ENCODE measurements around the gene DOCK8. TPM values are rescaled to one million over a fixed set of nuclear protein-coding genes. Genes with fewer than 3 reads are reported as not detected.

Gene DOCK8
- total RNA-seq, 1 donor from 2014 or later, result 5.1 TPM

DNA sequence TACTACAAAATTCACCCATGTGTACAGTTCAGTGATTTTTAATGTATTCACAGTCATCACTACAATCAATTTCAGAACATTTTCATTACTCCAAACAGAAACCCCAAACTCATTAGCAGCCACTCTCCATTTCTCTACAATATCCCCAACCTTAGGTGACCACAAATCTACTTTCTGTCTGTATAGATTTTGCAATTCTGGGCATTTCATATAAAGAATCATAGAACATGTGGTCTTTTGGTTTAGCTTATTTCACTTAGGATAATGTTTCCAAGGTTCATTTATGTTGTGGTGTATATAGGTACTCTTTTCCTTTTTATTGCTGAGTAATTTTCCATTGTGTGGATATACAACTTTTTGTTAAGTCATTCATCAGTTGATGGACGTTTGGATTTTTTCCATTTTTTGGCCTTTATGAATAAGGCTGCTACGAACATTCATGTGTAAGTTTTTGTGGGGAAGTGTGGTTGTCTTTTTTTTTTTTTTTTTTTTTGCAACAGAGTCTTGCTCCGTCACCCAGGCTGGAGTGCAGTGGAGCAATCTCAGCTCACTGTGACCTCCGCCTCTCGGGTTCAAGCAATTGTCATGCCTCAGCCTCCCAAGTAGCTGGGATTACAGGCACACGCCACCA lies 54.5 kb downstream of the DOCK8 start:
- Mint-ChIP-seq H3K27ac (no peak overlapping the region), H3K27me3 (no peaks in the 10 kb centered on the region), H3K36me3 (no peaks in the 10 kb centered on the region), H3K4me1 (ENCODE audit: unreplicated experiment) (no peaks in the 10 kb centered on the region), H3K4me3 (no peak overlapping the region), H3K9me3 (no peaks in the 10 kb centered on the region)
- TF ChIP-seq, protein P1, sequence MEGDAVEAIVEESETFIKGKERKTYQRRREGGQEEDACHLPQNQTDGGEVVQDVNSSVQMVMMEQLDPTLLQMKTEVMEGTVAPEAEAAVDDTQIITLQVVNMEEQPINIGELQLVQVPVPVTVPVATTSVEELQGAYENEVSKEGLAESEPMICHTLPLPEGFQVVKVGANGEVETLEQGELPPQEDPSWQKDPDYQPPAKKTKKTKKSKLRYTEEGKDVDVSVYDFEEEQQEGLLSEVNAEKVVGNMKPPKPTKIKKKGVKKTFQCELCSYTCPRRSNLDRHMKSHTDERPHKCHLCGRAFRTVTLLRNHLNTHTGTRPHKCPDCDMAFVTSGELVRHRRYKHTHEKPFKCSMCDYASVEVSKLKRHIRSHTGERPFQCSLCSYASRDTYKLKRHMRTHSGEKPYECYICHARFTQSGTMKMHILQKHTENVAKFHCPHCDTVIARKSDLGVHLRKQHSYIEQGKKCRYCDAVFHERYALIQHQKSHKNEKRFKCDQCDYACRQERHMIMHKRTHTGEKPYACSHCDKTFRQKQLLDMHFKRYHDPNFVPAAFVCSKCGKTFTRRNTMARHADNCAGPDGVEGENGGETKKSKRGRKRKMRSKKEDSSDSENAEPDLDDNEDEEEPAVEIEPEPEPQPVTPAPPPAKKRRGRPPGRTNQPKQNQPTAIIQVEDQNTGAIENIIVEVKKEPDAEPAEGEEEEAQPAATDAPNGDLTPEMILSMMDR (conservative IDR thresholded peaks at IDR 0.05), result no peak
- DNase-seq (ENCODE audit: extremely low spot score, unreplicated experiment), result no peak

DNA sequence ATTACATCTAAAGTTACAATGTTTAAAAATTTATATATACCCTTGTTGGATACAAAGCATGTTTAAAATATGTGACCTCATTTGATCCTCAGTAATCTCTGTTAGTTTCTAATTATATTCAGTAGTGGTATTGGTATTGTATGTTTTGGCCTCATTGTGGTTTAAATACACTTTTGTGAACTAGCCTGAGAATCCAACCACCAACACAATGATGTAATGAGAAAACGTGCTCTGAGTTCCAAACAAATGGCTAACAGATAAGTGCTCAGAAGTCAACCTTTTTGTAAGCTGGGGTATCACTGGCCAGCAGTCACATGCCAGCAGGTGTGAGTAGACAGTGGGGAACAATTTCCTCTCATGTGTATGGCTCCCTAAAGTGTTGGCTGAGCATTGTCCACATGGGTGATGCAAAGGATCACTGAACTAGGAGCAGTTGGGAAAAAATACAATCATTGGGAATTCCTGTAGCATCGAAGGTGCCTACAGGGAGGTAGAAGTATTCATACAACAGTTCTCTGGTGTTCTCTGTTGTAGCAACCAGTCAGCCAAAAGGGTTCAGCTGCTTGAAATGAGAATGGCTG lies 56.1 kb downstream of the DOCK8 start:
- H3K36me3 Mint-ChIP-seq, result no peaks in the 10 kb centered on the region
- no peaks in the 10 kb centered on the region for H3K9me3 Mint-ChIP-seq
- H3K27me3 Mint-ChIP-seq, result no peaks in the 10 kb centered on the region
- H3K4me1 Mint-ChIP-seq (ENCODE audit: unreplicated experiment), result no peaks in the 10 kb centered on the region
- no peak overlapping the region for H3K4me3 Mint-ChIP-seq
- TF ChIP-seq, protein P1 (conservative IDR thresholded peaks at IDR 0.05), result no peak
- H3K27ac Mint-ChIP-seq, result no peak overlapping the region
- no peak for DNase-seq (ENCODE audit: extremely low spot score, unreplicated experiment)

GRCh38 chr9:272251-273213 lies 57.9 kb downstream of the DOCK8 start:
- H3K4me1 Mint-ChIP-seq (ENCODE audit: unreplicated experiment), result no peaks in the 10 kb centered on the region
- no peak overlapping the region for H3K4me3 Mint-ChIP-seq
- no peaks in the 10 kb centered on the region for H3K27me3 Mint-ChIP-seq

DNA sequence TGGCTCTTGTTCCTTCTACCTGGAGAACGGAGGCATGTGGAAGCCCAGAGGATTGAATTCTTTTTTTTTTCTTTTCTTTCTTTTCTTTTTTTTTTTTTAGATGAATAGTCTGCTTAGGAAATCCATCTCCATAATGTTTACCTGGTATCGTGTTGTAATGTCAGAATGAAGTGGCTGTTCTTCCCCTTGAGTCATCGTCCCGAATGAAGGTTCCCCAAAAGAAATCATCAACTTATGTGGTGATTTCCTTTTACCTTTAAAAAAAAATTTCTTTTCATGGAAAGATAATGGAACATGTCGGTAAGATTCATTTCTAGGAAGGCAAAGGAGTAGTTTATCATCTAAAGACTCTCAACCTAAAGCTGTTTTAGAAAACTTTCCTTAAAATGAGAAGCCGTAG lies 59.7 kb downstream of the DOCK8 start:
- no peaks in the 10 kb centered on the region for H3K36me3 Mint-ChIP-seq
- no peaks in the 10 kb centered on the region for H3K27me3 Mint-ChIP-seq
- no peaks in the 10 kb centered on the region for H3K4me1 Mint-ChIP-seq (ENCODE audit: unreplicated experiment)
- H3K9me3 Mint-ChIP-seq, result no peaks in the 10 kb centered on the region
- H3K4me3 Mint-ChIP-seq, result no peak overlapping the region
- TF ChIP-seq, protein P1 (conservative IDR thresholded peaks at IDR 0.05), result no peak
- H3K27ac Mint-ChIP-seq, result no peak overlapping the region
- no peak for DNase-seq (ENCODE audit: extremely low spot score, unreplicated experiment)

More at GRCh38 chr9:272251-273213, 57.9 kb downstream of the DOCK8 start:
- H3K36me3 Mint-ChIP-seq, result no peaks in the 10 kb centered on the region
- TF ChIP-seq, protein P1 (conservative IDR thresholded peaks at IDR 0.05), result no peak
- no peak for DNase-seq (ENCODE audit: extremely low spot score, unreplicated experiment)
- no peak overlapping the region for H3K27ac Mint-ChIP-seq
- H3K9me3 Mint-ChIP-seq, result no peaks in the 10 kb centered on the region

- TF ChIP-seq, protein P1 (conservative IDR thresholded peaks at IDR 0.05), result no peak
- no peaks in the 10 kb centered on the region for H3K4me1 Mint-ChIP-seq (ENCODE audit: unreplicated experiment)
- H3K27me3 Mint-ChIP-seq, result no peaks in the 10 kb centered on the region
- no peaks in the 10 kb centered on the region for H3K36me3 Mint-ChIP-seq
- H3K4me3 Mint-ChIP-seq, result no peak overlapping the region
- DNase-seq (ENCODE audit: extremely low spot score, unreplicated experiment), result no peak
- no peaks in the 10 kb centered on the region for H3K9me3 Mint-ChIP-seq
- H3K27ac Mint-ChIP-seq, result no peak overlapping the region
Measured at GRCh38 chr9:277601-278295, 63.1 kb downstream of the DOCK8 start.

All from type B pancreatic cell (in vitro differentiated cells).